RWPE2 (cell line): Measurements from ENCODE around the gene SCN7A.

ENCODE experiments used
- ATAC-seq: fragments of 200-7000 bp; cut with Tn5 transposase; 3 replicates; pipeline ENCODE4 v1.9.1; 2021; ENCODE audit warnings: low read depth
- DNase-seq: peaks from one replicate; pipeline ENCODE4 v3.0.0-alpha.2; 2020; ENCODE audit warnings: low spot score
- H3K27ac ChIP-seq: fragments of 450-650 bp; 2 replicates; pipeline ENCODE4 v1.5.1; 2017; ENCODE audit warnings: mild to moderate bottlenecking; ENCODE audit not compliant: poor library complexity, severe bottlenecking
- H3K27me3 ChIP-seq: fragments of 250-450 bp; sonication (Bioruptor Pico); 2 replicates; pipeline ENCODE4 v1.5.1; 2021; ENCODE audit warnings: mild to moderate bottlenecking, moderate library complexity; ENCODE audit not compliant: insufficient read depth, poor library complexity, severe bottlenecking
- H3K36me3 ChIP-seq: fragments of 250-450 bp; sonication (Bioruptor Pico); 2 replicates; pipeline ENCODE4 v1.5.1; 2020; ENCODE audit warnings: low read depth, mild to moderate bottlenecking, moderate library complexity
- H3K4me1 ChIP-seq: fragments of 250-450 bp; sonication (Bioruptor Pico); 2 replicates; pipeline ENCODE4 v1.5.1; 2021; ENCODE audit warnings: mild to moderate bottlenecking, moderate library complexity; ENCODE audit not compliant: insufficient read depth, poor library complexity, severe bottlenecking
- H3K4me3 ChIP-seq: fragments of 250-450 bp; sonication (Bioruptor Pico); 2 replicates; pipeline ENCODE4 v1.5.1; 2021; ENCODE audit warnings: mild to moderate bottlenecking, moderate library complexity; ENCODE audit not compliant: severe bottlenecking
- H3K9me3 ChIP-seq: fragments of 250-450 bp; sonication (Bioruptor Pico); 2 replicates; pipeline ENCODE4 v1.5.1; 2021; ENCODE audit warnings: mild to moderate bottlenecking, moderate library complexity; ENCODE audit not compliant: severe bottlenecking
- TF ChIP-seq, protein P1 (sequence below): fragments of 450-650 bp; IDR thresholded peaks from one replicate; pipeline ENCODE4 v1.5.1; 2017; ENCODE audit warnings: mild to moderate bottlenecking, moderate library complexity; ENCODE audit not compliant: poor library complexity, severe bottlenecking

Gene SCN7A

DNA sequence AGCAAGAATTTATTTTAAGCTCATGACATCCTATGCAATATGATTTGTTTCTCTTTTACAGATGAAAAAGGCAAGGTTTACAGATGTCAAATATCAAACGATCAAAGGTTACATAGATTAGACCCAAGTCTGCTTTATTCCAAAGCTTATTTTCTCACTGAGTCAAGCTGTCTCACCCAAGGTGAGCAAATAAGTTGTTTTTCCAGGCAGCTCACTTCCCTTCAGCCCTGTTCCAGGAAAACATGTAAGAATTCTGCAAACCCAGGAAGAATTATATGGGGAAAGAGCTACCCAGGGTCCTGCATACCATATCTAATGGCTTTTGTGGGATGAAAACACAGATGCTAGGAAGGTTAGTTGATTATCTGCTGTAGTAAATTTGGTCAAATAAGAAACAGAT lies 60.6 kb downstream of the SCN7A start:
- H3K4me1 ChIP-seq: no peaks in the 10 kb centered on the region
- H3K4me3 ChIP-seq: no peak overlapping the region
- no peaks in the 10 kb centered on the region for H3K36me3 ChIP-seq
- no peak overlapping the region for H3K27ac ChIP-seq
- no peak for DNase-seq
- ATAC-seq: no peak
- H3K27me3 ChIP-seq: no peaks in the 10 kb centered on the region
- TF ChIP-seq, protein P1, sequence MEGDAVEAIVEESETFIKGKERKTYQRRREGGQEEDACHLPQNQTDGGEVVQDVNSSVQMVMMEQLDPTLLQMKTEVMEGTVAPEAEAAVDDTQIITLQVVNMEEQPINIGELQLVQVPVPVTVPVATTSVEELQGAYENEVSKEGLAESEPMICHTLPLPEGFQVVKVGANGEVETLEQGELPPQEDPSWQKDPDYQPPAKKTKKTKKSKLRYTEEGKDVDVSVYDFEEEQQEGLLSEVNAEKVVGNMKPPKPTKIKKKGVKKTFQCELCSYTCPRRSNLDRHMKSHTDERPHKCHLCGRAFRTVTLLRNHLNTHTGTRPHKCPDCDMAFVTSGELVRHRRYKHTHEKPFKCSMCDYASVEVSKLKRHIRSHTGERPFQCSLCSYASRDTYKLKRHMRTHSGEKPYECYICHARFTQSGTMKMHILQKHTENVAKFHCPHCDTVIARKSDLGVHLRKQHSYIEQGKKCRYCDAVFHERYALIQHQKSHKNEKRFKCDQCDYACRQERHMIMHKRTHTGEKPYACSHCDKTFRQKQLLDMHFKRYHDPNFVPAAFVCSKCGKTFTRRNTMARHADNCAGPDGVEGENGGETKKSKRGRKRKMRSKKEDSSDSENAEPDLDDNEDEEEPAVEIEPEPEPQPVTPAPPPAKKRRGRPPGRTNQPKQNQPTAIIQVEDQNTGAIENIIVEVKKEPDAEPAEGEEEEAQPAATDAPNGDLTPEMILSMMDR: no peak
- no peaks in the 10 kb centered on the region for H3K9me3 ChIP-seq

DNA sequence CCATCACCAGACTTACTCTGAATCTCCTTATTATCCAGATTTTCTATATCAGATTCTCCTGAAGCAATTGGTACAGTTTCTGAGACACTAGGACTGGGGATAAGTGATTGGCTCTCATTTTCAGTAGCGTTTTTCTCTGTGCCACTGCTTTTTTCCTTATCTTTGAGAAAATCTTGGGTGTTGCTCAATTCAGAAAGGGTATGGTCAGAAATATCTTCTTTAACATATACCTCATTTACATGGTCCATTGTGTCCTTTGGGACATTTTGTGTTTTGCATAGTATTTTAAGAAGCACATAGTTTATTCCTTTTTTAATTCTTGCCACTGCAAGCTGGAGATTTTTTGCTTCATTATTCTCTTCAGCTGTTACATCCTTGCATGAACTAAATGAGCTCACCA lies 61.7 kb downstream of the SCN7A start:
- Histone ChIP-seq H3K4me1 (no peaks in the 10 kb centered on the region), H3K36me3 (no peaks in the 10 kb centered on the region), H3K27ac (no peak overlapping the region), H3K4me3 (no peak overlapping the region), H3K9me3 (no peaks in the 10 kb centered on the region), H3K27me3 (no peaks in the 10 kb centered on the region)
- ATAC-seq: no peak
- DNase-seq: no peak
- TF ChIP-seq, protein P1: no peak

DNA sequence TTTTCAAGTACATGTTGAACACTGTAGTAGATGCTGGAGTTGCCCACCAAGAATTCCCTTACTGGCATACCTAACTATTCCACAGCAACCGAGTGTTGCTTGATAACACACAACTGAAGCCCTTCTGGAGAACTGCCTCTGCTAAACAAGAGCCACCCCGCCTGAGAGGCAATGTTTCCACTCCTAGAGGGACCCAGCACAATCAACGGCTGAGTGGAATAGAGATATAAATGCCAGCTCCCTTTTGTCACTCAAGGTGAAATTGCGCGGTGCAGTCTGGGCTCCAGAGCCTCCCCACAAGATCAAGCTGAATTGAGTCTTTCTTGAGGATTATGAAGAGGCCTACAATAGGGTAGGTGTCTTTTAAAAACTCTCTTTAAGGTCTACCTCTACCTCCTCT lies 69.2 kb downstream of the SCN7A start:
- TF ChIP-seq, protein P1: no peak
- Histone ChIP-seq H3K4me1 (no peaks in the 10 kb centered on the region), H3K36me3 (no peaks in the 10 kb centered on the region), H3K9me3 (no peaks in the 10 kb centered on the region), H3K27me3 (no peaks in the 10 kb centered on the region), H3K27ac (no peak overlapping the region), H3K4me3 (no peak overlapping the region)
- DNase-seq (no peak), ATAC-seq (no peak)

DNA sequence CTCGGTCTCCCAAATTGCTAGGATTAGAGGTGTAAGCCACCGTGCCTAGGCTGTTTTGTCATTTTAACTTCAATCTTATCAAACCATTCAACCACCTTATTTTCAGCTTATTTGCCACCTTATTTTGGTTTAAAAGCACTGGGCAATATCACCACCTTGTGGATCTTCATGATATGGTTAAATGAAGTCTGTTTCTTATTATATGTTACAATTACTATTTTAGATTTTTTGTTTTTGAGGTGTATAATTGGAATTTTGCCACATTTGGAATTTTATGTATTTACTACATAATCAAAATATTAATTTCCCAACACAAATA lies 74.5 kb downstream of the SCN7A start:
- H3K27ac ChIP-seq: no peak overlapping the region
- peak; percentile 48; the same call in 1 of the 3 replicates for ATAC-seq
- H3K27me3 ChIP-seq: no peaks in the 10 kb centered on the region
- no peaks in the 10 kb centered on the region for H3K36me3 ChIP-seq
- no peaks in the 10 kb centered on the region for H3K9me3 ChIP-seq
- TF ChIP-seq, protein P1: peak; percentile 80
- DNase-seq: no peak
- no peak overlapping the region for H3K4me3 ChIP-seq
- H3K4me1 ChIP-seq: no peaks in the 10 kb centered on the region

DNA sequence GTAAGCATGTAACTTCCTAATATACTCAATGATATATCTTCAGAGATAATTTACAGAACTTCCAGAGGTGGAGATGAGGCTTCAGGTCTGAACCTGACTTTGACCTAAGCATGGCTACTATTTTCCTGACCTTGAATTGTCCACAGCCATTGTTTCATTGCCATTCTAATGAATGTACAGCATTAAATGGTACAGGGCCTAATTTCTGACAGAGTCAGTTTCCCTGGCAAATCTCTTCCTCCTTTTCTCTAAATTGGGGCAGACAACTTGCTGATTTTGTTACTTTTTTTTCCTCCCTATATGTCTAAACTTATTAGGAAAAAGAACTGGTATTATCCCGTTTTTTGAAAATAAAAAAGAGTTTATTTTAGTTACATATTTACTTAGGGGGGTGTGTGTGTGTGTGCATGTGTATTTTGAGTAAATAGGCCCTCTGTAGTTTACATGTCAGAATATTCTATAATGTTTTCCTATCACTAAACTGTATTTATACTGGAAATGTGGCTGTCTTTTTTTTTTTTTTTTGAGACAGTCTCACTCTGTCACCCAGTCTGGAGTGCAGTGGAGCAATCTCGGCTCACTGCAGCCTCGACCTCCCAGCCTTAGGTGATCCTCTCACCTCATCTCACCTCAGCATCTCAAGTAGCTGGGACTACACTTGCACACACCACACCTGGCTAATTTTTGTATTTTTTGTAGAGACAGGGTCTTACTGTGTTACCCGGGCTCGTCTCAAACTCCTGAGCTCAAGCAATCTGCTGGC lies 75.0 kb downstream of the SCN7A start:
- Histone ChIP-seq H3K27me3 (no peaks in the 10 kb centered on the region), H3K4me3 (no peak overlapping the region), H3K36me3 (no peaks in the 10 kb centered on the region), H3K4me1 (no peaks in the 10 kb centered on the region), H3K9me3 (no peaks in the 10 kb centered on the region), H3K27ac (no peak overlapping the region)
- no peak for DNase-seq
- TF ChIP-seq, protein P1: no peak
- ATAC-seq: 0 out of 3 replicates have a peak, but pooled peaks have one; percentile 25
